Esophagus muscularis mucosa (tissue), 4 donors: ENCODE data around the gene GAS6. TPM values are rescaled to one million over a fixed set of nuclear protein-coding genes. Genes with fewer than 3 reads are reported as not detected.

Experiments used
- DNase-seq: peaks from one replicate; pipeline ENCODE4 v3.0.0-alpha.2; 2017; ENCODE audit errors: extremely low spot score
- H3K27ac ChIP-seq, 4 donors: fragments of 200-600 bp; sonication (generic); replicated peaks in 1 of 4; 1 replicate in 3 of 4; 2 replicates in 1 of 4; pipeline ENCODE4 v1.5.1; 2016 to 2019; ENCODE audit warnings: mild to moderate bottlenecking in 1 of 4
- H3K27me3 ChIP-seq, 4 donors: fragments of 200-600 bp; sonication (generic); one replicate each; pipeline versions ENCODE4 v1.5.1 to v1.6.0; 2016 to 2019
- H3K36me3 ChIP-seq, 4 donors: fragments of 200-600 bp; sonication (generic); one replicate each; pipeline ENCODE4 v1.5.1; 2016 to 2019
- H3K4me1 ChIP-seq, 4 donors: fragments of 200-600 bp; sonication (generic); one replicate each; pipeline ENCODE4 v1.5.1; 2016 to 2019
- H3K4me3 ChIP-seq, 4 donors: fragments of 200-600 bp; sonication (generic); 1 replicate in 2 of 4; 2 replicates in 2 of 4; pipeline ENCODE4 v1.5.1; 2016 to 2019; ENCODE audit warnings: mild to moderate bottlenecking in 4 of 4, moderate library complexity in 1 of 4
- H3K9me3 ChIP-seq, 4 donors: fragments of 200-600 bp; sonication (generic); 1 replicate in 3 of 4; 2 replicates in 1 of 4; pipeline ENCODE4 v1.5.1; 2016 to 2019
- EP300 ChIP-seq: sonication (generic); formaldehyde crosslinking; IDR thresholded peaks from one replicate; pipeline ENCODE4 v1.6.1; 2017; ENCODE audit warnings: antibody characterized with exemption
- POLR2A ChIP-seq: fragments of 450-650 bp; IDR thresholded peaks from one replicate; pipeline ENCODE4 v1.6.1; 2017; ENCODE audit warnings: antibody characterized with exemption, moderate library complexity, mild to moderate bottlenecking, low read depth
- POLR2AphosphoS5 ChIP-seq, 2 donors: sonication (generic); formaldehyde crosslinking; IDR thresholded peaks; one replicate each; pipeline ENCODE4 v1.6.1; 2017; ENCODE audit warnings: antibody characterized with exemption in 2 of 2
- WGBS: methylation state at CpG from one replicate; pipeline ENCODE4 v1.1.5; 2018; 5-methylcytosine and 5-hydroxymethylcytosine counted together
- intact Hi-C: fragments of 100-400 bp; cut with DNase I; formaldehyde crosslinking; loops from one replicate; pipeline ENCODE4 v1.15.1; 2023
- total RNA-seq, 4 donors: library from RNA; depleted of rRNA; stranded (reverse); fragments of >200 nt; gene quantifications; one replicate each; pipeline versions ENCODE4 v1.1.0 to v1.2.1, GENCODE V29; 2016
- TF ChIP-seq, protein P1 (sequence below), 3 experiments: fragments of 200-600 bp in 2 of 3; fragments of 450-650 bp in 1 of 3; sonication (generic) in 2 of 3; IDR thresholded peaks; one replicate each; pipeline ENCODE4 v1.5.1; 2017 to 2019; ENCODE audit warnings: antibody characterized with exemption in 3 of 3, mild to moderate bottlenecking in 2 of 3, moderate library complexity in 1 of 3

Gene GAS6
- total RNA-seq, 4 donors from 2014 or later, result 241 to 459 (median 346) TPM

DNA sequence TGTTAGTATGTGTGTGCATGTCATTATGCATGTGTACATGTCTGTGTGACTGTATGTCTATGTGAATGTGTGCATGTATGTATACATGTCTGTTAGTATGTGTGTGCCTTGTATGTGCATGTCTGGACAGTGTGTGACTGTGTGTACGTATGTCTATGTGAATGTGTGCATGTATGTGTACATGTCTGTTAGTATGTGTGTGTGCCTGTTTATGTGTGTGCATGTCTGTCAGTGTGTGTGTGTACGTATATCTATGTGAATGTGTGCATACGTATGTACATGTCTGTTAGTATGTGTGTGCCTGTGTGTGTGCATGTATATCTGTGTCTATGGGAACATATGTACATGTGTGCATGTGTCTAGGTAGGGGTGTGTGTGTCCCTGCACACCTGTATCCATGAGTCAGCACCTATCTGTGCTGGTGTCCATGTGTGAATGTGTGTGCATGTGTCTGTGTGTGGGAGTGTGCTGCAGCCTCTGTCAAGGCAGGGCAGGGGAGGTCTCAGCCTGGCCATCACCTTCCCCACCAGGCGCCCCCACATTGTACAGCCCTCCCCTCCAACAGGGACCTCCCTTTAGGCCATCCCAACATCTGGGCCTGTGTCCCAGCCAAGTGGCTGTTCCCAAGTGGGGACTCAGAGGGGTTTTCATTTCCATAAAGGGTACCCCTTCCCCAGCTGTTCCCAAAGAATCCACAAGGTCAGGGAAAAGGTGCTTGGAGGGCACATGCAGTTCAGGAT lies 4.4 kb downstream of the GAS6 start:
- 82% methylated on average over 4 of the region's 4 CpGs for WGBS
- no peaks in the 10 kb centered on the region for H3K27me3 ChIP-seq
- intact Hi-C loops, result no loop called here
- H3K4me3 ChIP-seq, result no peak overlapping the region
- no peak for TF ChIP-seq POLR2AphosphoS5 (IDR thresholded peaks at IDR 0.05)
- TF ChIP-seq POLR2A, result no peak
- TF ChIP-seq EP300, result no peak
- TF ChIP-seq, protein P1, sequence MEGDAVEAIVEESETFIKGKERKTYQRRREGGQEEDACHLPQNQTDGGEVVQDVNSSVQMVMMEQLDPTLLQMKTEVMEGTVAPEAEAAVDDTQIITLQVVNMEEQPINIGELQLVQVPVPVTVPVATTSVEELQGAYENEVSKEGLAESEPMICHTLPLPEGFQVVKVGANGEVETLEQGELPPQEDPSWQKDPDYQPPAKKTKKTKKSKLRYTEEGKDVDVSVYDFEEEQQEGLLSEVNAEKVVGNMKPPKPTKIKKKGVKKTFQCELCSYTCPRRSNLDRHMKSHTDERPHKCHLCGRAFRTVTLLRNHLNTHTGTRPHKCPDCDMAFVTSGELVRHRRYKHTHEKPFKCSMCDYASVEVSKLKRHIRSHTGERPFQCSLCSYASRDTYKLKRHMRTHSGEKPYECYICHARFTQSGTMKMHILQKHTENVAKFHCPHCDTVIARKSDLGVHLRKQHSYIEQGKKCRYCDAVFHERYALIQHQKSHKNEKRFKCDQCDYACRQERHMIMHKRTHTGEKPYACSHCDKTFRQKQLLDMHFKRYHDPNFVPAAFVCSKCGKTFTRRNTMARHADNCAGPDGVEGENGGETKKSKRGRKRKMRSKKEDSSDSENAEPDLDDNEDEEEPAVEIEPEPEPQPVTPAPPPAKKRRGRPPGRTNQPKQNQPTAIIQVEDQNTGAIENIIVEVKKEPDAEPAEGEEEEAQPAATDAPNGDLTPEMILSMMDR (IDR thresholded peaks at IDR 0.05), result no peak
- DNase-seq, result no peak
- peaks cover 0 to 11% (median 4%) of the 10 kb centered on the region in 4 donors for H3K36me3 ChIP-seq
- no peaks in the 10 kb centered on the region for H3K9me3 ChIP-seq
- peak overlapping the region; percentile 96 to 99 (median 98) for H3K27ac ChIP-seq
- peaks cover 65 to 87% (median 82%) of the 10 kb centered on the region in 4 donors for H3K4me1 ChIP-seq

GRCh38 chr13:113857531-113858195 lies 6.2 kb downstream of the GAS6 start:
- H3K36me3 ChIP-seq, result peaks cover 0 to 11% (median 4%) of the 10 kb centered on the region in 4 donors
- H3K4me1 ChIP-seq, result peaks cover 78 to 92% (median 92%) of the 10 kb centered on the region in 4 donors
- TF ChIP-seq EP300, result no peak
- no peak for TF ChIP-seq POLR2A
- TF ChIP-seq, protein P1 (IDR thresholded peaks at IDR 0.05), result no peak
- no peak for TF ChIP-seq POLR2AphosphoS5 (IDR thresholded peaks at IDR 0.05)
- H3K9me3 ChIP-seq, result no peaks in the 10 kb centered on the region
- intact Hi-C loops, result no loop called here
- H3K27me3 ChIP-seq, result no peaks in the 10 kb centered on the region
- H3K27ac ChIP-seq, result peak overlapping the region; percentile 38 to 81 (median 72)
- DNase-seq, result no peak
- no peak overlapping the region for H3K4me3 ChIP-seq
- 61% methylated on average over 14 of the region's 20 CpGs for WGBS

DNA sequence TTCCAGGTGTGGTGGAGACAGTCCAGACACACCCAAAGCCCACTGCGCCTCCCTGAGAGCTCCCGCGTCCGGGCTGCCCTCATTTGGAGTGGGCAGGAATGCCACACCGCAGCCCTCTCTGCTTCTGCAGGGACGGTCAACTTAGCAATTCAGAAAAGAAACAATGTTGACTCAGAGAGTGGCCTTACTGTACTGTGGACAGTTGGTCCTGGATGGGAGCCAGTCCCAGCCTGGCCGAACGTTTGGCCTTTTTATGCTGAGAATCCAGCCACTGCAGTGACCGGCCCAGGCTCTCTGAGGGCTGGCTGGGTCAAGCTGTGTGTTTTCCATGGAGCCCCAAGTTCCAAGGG lies 7.2 kb downstream of the GAS6 start:
- Histone ChIP-seq H3K27me3 (no peaks in the 10 kb centered on the region), H3K4me3 (no peak overlapping the region), H3K36me3 (peaks cover 0 to 15% (median 4%) of the 10 kb centered on the region in 4 donors), H3K27ac (peak overlapping the region; percentile 68 to 81 (median 72)), H3K9me3 (no peaks in the 10 kb centered on the region), H3K4me1 (peaks cover 73 to 92% (median 92%) of the 10 kb centered on the region in 4 donors)
- TF ChIP-seq POLR2AphosphoS5 (IDR thresholded peaks at IDR 0.05), result peak; percentile 37 to 55
- no peak for TF ChIP-seq POLR2A
- intact Hi-C loops, result no loop called here
- DNase-seq, result no peak
- 46% methylated on average over 8 of the region's 9 CpGs for WGBS

- Histone ChIP-seq H3K4me3 (no peak overlapping the region), H3K36me3 (peaks cover 0 to 9% (median 4%) of the 10 kb centered on the region in 4 donors), H3K4me1 (peaks cover 68 to 91% (median 89%) of the 10 kb centered on the region in 4 donors), H3K27ac (peak overlapping the region; percentile 68 to 81 (median 72)), H3K9me3 (no peaks in the 10 kb centered on the region), H3K27me3 (no peaks in the 10 kb centered on the region)
- no peak for DNase-seq
- WGBS, result 74% methylated on average over 20 of the region's 25 CpGs
- intact Hi-C loops, result no loop called here
- TF ChIP-seq POLR2AphosphoS5 (IDR thresholded peaks at IDR 0.05) (no peak), EP300 (peak; percentile 20)
Observed at GRCh38 chr13:113855931-113856715, 7.8 kb downstream of the GAS6 start.

- intact Hi-C loops, result no loop called here
- Histone ChIP-seq H3K27me3 (no peaks in the 10 kb centered on the region), H3K9me3 (no peaks in the 10 kb centered on the region), H3K27ac (peak overlapping the region; percentile 68 to 81 (median 72)), H3K4me1 (peaks cover 62 to 87% (median 84%) of the 10 kb centered on the region in 4 donors), H3K36me3 (peaks cover 0 to 9% (median 4%) of the 10 kb centered on the region in 4 donors), H3K4me3 (peak overlapping the region in 2 of 4 donors; percentile 9)
- TF ChIP-seq POLR2AphosphoS5 (IDR thresholded peaks at IDR 0.05) (peak; percentile 22 to 39), POLR2A (no peak)
- no peak for DNase-seq
- 68% methylated on average over 25 of the region's 33 CpGs for WGBS
Observed at GRCh38 chr13:113855012-113855921, 8.6 kb downstream of the GAS6 start.
